Chondrocyte (in vitro differentiated cells): Measurements from ENCODE around the gene NR6A1. TPM values are rescaled to one million over a fixed set of nuclear protein-coding genes. Genes with fewer than 3 reads are reported as not detected.

Source experiments
- DNase-seq: peaks from one replicate; pipeline ENCODE4 v3.0.0; 2021; ENCODE audit warnings: mixed read lengths, low spot score
- H3K27ac Mint-ChIP-seq: one replicate; pipeline ENCODE4 v1.8.0; 2021; ENCODE audit warnings: mild to moderate bottlenecking, moderate library complexity, mixed read lengths; ENCODE audit not compliant: unreplicated experiment
- H3K27me3 Mint-ChIP-seq: 2 replicates; pipeline ENCODE4 v1.8.0; 2021; ENCODE audit warnings: low read depth, mixed read lengths
- H3K36me3 Mint-ChIP-seq: 2 replicates; pipeline ENCODE4 v1.8.0; 2021; ENCODE audit warnings: low read depth, mixed read lengths
- H3K4me1 Mint-ChIP-seq: 2 replicates; pipeline ENCODE4 v1.8.0; 2021; ENCODE audit warnings: low read depth, mild to moderate bottlenecking, mixed read lengths
- H3K4me3 Mint-ChIP-seq: one replicate; pipeline ENCODE4 v1.8.0; 2021; ENCODE audit warnings: mild to moderate bottlenecking, moderate library complexity, mixed read lengths; ENCODE audit not compliant: unreplicated experiment
- H3K9me3 Mint-ChIP-seq: 2 replicates; pipeline ENCODE4 v1.8.0; 2021; ENCODE audit warnings: low read depth, mixed read lengths
- total RNA-seq: library from RNA; stranded (reverse); gene quantifications from 3 replicates; pipeline ENCODE4 v1.2.1, GENCODE V29; 2021
- TF ChIP-seq, protein P1 (sequence below): fragments of 200-600 bp; sonication (generic); IDR thresholded peaks from 2 replicates; pipeline ENCODE4 v1.5.0; 2021; ENCODE audit warnings: antibody characterized with exemption, mild to moderate bottlenecking, moderate library complexity

NR6A1 gene
- total RNA-seq, 1 donor from 2014 or later, result 0.77 TPM

DNA sequence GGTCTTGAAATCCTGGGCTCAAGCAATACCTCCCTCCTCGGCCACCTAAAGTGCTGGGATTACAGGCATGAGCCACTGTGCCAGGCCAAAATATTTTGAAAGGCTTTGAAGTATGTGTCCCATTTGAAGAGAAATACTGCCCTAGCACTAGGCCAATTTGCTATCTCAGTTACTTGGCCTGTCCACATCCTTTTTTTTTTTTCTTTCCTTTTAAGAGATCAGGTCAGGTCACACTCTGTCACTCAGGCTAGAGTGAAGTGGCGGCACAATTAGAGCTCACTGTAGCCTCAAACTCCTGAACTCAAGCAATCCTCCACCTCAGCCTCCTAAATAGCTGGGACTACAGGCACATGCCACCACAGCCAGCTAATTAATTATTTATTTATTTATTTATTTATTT lies 84.2 kb downstream of the NR6A1 start:
- peaks cover 17% of the 10 kb centered on the region for H3K4me1 Mint-ChIP-seq

DNA sequence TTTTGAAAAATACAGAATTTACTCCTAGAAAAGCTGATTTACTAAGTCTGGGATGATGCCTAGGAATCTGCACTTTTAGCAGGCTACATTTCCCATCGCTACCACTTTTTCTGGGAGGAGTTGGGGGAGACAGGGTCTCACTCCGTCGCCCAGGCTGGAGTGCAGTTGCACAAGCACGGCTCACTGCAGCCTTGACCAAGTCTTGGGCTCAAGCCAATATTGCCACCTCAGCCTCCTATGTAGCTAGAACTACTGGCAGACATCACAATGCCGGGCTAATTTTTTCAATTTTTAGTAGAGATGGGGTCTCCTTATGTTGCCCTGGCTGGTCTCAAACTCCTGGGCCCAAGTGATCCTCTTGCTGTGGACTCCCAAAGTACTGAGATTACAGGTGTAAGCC lies 85.9 kb downstream of the NR6A1 start:
- DNase-seq, result no peak
- Mint-ChIP-seq H3K27me3 (no peaks in the 10 kb centered on the region), H3K27ac (no peak overlapping the region), H3K9me3 (no peaks in the 10 kb centered on the region), H3K4me1 (peaks cover 18% of the 10 kb centered on the region), H3K36me3 (peaks cover 3% of the 10 kb centered on the region), H3K4me3 (no peak overlapping the region)
- TF ChIP-seq, protein P1, sequence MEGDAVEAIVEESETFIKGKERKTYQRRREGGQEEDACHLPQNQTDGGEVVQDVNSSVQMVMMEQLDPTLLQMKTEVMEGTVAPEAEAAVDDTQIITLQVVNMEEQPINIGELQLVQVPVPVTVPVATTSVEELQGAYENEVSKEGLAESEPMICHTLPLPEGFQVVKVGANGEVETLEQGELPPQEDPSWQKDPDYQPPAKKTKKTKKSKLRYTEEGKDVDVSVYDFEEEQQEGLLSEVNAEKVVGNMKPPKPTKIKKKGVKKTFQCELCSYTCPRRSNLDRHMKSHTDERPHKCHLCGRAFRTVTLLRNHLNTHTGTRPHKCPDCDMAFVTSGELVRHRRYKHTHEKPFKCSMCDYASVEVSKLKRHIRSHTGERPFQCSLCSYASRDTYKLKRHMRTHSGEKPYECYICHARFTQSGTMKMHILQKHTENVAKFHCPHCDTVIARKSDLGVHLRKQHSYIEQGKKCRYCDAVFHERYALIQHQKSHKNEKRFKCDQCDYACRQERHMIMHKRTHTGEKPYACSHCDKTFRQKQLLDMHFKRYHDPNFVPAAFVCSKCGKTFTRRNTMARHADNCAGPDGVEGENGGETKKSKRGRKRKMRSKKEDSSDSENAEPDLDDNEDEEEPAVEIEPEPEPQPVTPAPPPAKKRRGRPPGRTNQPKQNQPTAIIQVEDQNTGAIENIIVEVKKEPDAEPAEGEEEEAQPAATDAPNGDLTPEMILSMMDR, result no peak

More for the DNA sequence above, 84.2 kb downstream of the NR6A1 start:
- no peak for DNase-seq
- H3K4me3 Mint-ChIP-seq, result no peak overlapping the region
- H3K9me3 Mint-ChIP-seq, result no peaks in the 10 kb centered on the region
- H3K36me3 Mint-ChIP-seq, result peaks cover 2% of the 10 kb centered on the region
- H3K27ac Mint-ChIP-seq, result no peak overlapping the region
- no peaks in the 10 kb centered on the region for H3K27me3 Mint-ChIP-seq
- TF ChIP-seq, protein P1, result no peak

DNA sequence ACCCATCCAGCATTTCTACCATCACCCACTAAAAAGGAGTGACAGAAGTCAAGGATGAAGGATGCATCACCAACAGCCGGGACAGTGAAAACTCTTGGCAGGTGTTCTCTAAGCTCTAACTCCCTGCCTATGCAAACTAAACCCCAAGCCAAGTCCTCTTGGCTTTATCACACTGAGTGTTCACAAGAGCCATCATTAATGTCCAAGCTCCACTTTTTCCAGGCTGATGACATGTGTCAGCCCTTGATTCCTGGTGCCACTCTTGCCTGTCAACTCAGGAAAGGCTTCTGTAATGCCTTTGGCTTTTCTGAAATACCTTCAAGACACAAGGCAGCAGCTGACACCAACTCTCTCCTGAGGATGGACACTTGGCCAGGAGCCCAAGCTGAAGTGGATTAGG lies 86.9 kb downstream of the NR6A1 start:
- Mint-ChIP-seq H3K36me3 (peaks cover 3% of the 10 kb centered on the region), H3K27ac (no peak overlapping the region), H3K4me1 (peaks cover 9% of the 10 kb centered on the region), H3K27me3 (no peaks in the 10 kb centered on the region), H3K4me3 (no peak overlapping the region), H3K9me3 (no peaks in the 10 kb centered on the region)
- TF ChIP-seq, protein P1, result no peak
- DNase-seq, result no peak

DNA sequence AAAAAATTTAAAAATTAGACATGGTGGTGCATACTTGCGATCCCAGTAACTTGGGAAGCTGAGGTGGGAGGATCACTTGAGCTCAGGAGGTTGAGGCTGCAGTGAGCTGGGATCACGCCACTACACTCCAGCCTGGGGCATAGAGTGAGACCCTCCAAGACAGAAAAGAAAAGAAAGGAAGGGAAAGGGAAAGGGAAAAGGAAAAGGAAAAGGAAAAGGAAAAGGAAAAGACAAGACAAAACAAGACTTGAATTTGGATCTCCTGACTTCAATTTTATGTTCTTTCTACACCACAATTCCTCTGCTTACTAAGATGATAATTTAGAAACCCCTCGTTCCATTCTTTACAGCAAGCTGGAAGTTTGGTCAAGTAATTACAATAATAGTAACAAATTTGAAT lies 88.1 kb downstream of the NR6A1 start:
- H3K9me3 Mint-ChIP-seq, result no peaks in the 10 kb centered on the region
- peaks cover 15% of the 10 kb centered on the region for H3K4me1 Mint-ChIP-seq
- peaks cover 5% of the 10 kb centered on the region for H3K36me3 Mint-ChIP-seq
- no peaks in the 10 kb centered on the region for H3K27me3 Mint-ChIP-seq
- no peak overlapping the region for H3K27ac Mint-ChIP-seq
- TF ChIP-seq, protein P1, result no peak
- no peak overlapping the region for H3K4me3 Mint-ChIP-seq
- no peak for DNase-seq

DNA sequence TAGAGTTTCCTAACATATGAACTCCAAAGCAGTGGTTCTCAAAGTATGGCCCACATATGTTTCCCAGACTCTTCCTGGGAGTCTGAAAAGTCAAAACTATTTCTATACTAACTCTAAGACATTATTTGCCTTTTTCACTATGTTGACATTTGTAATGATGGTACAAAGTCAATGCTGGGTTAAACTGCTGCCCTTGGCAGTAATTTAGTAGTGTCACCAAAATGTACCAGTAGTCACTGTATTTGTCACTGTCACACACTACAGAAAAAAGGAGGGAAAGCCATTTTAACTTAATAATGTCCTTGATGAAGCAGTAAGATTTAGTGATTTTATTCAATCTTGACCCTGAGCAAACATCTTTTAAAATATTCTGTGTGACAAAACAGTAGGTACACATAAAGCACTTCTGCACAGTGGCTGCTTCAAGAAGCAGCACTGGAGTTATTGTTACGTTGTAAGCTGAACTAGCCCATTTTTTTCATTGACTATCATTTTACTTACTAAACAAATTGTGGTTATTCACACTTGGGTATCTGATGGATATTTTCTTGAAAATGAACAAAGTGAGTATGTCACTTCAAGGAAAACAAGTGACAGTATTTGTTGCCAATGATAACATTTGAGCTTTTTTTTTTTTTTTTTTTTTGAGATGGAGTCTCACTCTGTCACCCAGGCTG lies 90.3 kb downstream of the NR6A1 start:
- Mint-ChIP-seq H3K27ac (no peak overlapping the region), H3K36me3 (peaks cover 5% of the 10 kb centered on the region), H3K27me3 (no peaks in the 10 kb centered on the region), H3K4me1 (peaks cover 37% of the 10 kb centered on the region), H3K9me3 (no peaks in the 10 kb centered on the region), H3K4me3 (no peak overlapping the region)
- no peak for DNase-seq
- TF ChIP-seq, protein P1, result no peak
